DOHH2 (cell line): Measurements from ENCODE around the gene FOXO4.

ENCODE experiments used
- CTCF ChIP-seq: fragments of 200-600 bp; sonication (generic); IDR thresholded peaks from one replicate; pipeline ENCODE4 v1.5.1; 2014; ENCODE audit warnings: antibody characterized with exemption, mild to moderate bottlenecking, low read depth, low read length; ENCODE audit not compliant: poor library complexity, severe bottlenecking
- EZH2phosphoT487 ChIP-seq: fragments of 200-600 bp; sonication (generic); IDR thresholded peaks from 2 replicates; pipeline ENCODE4 v1.6.1; 2017; ENCODE audit warnings: borderline replicate concordance, mild to moderate bottlenecking, antibody characterized with exemption, low read length, moderate library complexity, mixed read lengths

GRCh38 chrX:71070531-71070930 is 25.1 kb upstream of the FOXO4 start:
- TF ChIP-seq CTCF = no peak
- no peak for TF ChIP-seq EZH2phosphoT487
